ENCODE measurements around the gene CRAMP1.

CRAMP1 gene

GRCh38 chr16:1626327-1626726 lies 14.2 kb downstream of the CRAMP1 start:
- no peaks in the 10 kb centered on the region for H3K4me1 ChIP-seq
- DNase-seq: no peak
- H3K27me3 ChIP-seq: no peaks in the 10 kb centered on the region
- H3K36me3 ChIP-seq: peaks cover 5% of the 10 kb centered on the region
- no peaks in the 10 kb centered on the region for H3K9me3 ChIP-seq
- TF ChIP-seq CTCF (IDR thresholded peaks at IDR 0.05; ENCODE audit: low read depth, low read length): no peak
- H3K4me3 ChIP-seq (ENCODE audit: low read depth, low read length): no peak overlapping the region

GRCh38 chr16:1626776-1627175 lies 14.6 kb downstream of the CRAMP1 start:
- H3K9me3 ChIP-seq: no peaks in the 10 kb centered on the region
- no peaks in the 10 kb centered on the region for H3K4me1 ChIP-seq
- TF ChIP-seq CTCF (IDR thresholded peaks at IDR 0.05; ENCODE audit: low read depth, low read length): no peak
- H3K27me3 ChIP-seq: no peaks in the 10 kb centered on the region
- peaks cover 5% of the 10 kb centered on the region for H3K36me3 ChIP-seq
- DNase-seq: no peak
- H3K4me3 ChIP-seq (ENCODE audit: low read depth, low read length): no peak overlapping the region

- DNase-seq: no peak
- Histone ChIP-seq H3K9me3 (no peaks in the 10 kb centered on the region), H3K4me3 (ENCODE audit: low read depth, low read length) (no peak overlapping the region), H3K27me3 (no peaks in the 10 kb centered on the region), H3K4me1 (no peaks in the 10 kb centered on the region), H3K36me3 (peaks cover 30% of the 10 kb centered on the region)
- TF ChIP-seq CTCF (IDR thresholded peaks at IDR 0.05; ENCODE audit: low read depth, low read length): no peak
These were observed 18.5 kb downstream of the CRAMP1 start for GRCh38 chr16:1630450-1631213.

- Histone ChIP-seq H3K4me1 (no peaks in the 10 kb centered on the region), H3K36me3 (peaks cover 28% of the 10 kb centered on the region), H3K9me3 (no peaks in the 10 kb centered on the region), H3K4me3 (ENCODE audit: low read depth, low read length) (no peak overlapping the region), H3K27me3 (no peaks in the 10 kb centered on the region)
- no peak for DNase-seq
- TF ChIP-seq CTCF (IDR thresholded peaks at IDR 0.05; ENCODE audit: low read depth, low read length): no peak
These were observed 19.1 kb downstream of the CRAMP1 start for GRCh38 chr16:1631230-1631629.

DNA sequence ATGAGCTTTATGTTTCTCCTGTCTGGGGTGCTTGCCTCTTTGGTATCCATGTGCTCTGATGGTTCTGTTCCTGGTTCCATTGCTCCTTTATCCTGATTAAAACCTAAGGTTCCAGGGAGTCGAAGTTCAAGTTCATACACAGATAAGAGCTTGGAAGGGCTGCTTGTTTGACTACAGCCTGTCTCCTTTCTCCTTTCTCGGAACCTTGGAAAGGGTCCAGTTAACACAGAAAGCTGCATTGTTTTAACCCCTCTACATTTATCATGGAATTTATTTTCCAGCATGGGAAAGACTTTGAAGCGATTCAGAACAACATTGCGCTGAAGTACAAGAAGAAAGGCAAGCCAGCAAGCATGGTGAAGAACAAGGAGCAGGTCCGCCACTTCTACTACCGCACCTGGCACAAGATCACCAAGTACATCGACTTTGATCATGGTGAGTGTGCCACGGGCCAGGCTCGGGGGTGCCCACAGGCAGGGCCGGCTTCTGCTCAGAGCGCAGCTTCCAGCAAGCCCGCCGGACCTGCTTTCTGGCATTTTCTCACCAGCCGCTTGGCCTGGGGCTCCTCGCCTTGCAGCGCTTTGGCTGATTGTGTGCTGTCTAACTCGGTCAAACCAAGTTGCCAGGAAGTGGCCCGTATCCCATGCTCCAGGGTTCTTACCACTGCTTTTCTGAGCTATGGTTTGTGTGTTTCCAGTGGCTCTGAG lies 19.9 kb downstream of the CRAMP1 start:
- Histone ChIP-seq H3K27me3 (no peaks in the 10 kb centered on the region), H3K36me3 (peaks cover 25% of the 10 kb centered on the region), H3K4me1 (no peaks in the 10 kb centered on the region), H3K9me3 (no peaks in the 10 kb centered on the region), H3K4me3 (ENCODE audit: low read depth, low read length) (no peak overlapping the region)
- TF ChIP-seq CTCF (IDR thresholded peaks at IDR 0.05; ENCODE audit: low read depth, low read length): no peak
- DNase-seq: no peak

DNA sequence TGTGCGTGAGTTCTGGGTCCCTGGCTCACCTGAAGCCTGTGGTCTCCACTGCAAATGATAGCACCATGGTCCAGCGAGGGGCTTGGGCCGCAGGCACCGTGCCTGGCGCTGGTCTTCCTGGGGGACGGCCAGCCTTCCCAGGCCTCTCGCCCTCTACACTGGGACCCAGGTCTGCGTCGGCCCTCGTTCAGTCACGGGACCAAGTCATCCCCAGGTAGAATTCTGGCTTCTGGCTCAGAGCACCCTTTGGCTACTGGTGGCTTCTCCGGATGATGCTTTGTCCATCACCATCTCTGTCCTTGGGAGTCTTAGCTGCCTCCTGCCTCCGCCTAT lies 20.4 kb downstream of the CRAMP1 start:
- peaks cover 25% of the 10 kb centered on the region for H3K36me3 ChIP-seq
- H3K4me3 ChIP-seq (ENCODE audit: low read depth, low read length): no peak overlapping the region
- H3K4me1 ChIP-seq: no peaks in the 10 kb centered on the region
- no peaks in the 10 kb centered on the region for H3K9me3 ChIP-seq
- no peak for DNase-seq
- TF ChIP-seq CTCF (IDR thresholded peaks at IDR 0.05; ENCODE audit: low read depth, low read length): no peak
- no peaks in the 10 kb centered on the region for H3K27me3 ChIP-seq

Measured in BE2C (cell line).